HG03432 (cell line): ENCODE results near the gene HOXD3.

Source experiments
- ATAC-seq: cut with Tn5 transposase; IDR thresholded peaks from one replicate; pipeline ENCODE4 v1.9.1; 2021; ENCODE audit warnings: mild to moderate bottlenecking, moderate library complexity; ENCODE audit not compliant: unreplicated experiment

The HOXD3 gene

DNA sequence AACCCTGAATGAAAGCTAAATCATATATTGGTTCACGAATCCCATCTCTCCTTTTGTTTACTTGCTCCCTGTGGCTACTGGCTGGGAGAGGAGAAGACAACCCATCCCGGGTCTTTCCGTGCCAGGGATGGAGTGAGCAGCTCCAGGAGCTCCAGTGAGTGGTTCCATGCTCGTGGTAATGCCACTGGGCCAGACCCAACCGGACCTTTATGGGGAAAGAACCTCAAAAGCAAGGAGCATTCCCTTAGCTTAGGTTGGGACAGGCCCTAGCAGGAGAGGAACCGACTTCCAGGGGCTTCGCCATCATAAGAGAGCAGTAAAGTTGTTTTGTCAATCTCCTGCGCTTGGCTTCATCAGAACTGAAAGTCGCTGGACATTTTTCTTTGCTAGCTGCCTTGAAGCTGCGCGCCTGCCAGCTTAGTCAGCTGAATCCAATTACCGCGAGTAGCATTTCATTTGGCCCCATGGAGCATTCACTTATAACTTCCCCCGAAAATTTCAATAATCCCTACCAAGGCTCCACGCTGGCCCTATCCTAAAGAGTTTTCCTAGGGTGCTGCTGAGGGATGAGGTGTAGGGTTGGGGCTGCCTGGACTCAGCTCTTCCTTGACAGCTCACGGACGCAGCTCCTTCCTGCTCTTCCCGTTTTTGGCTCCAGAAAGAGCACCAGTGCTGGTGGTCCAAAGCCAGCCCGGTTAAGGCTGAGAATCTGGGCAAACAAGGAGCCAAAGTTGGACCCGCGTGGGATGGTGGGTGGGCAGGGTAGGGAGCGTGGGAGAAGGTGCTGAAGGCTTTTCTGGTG lies 4.9 kb downstream of the HOXD3 start:
- no peak for ATAC-seq

DNA sequence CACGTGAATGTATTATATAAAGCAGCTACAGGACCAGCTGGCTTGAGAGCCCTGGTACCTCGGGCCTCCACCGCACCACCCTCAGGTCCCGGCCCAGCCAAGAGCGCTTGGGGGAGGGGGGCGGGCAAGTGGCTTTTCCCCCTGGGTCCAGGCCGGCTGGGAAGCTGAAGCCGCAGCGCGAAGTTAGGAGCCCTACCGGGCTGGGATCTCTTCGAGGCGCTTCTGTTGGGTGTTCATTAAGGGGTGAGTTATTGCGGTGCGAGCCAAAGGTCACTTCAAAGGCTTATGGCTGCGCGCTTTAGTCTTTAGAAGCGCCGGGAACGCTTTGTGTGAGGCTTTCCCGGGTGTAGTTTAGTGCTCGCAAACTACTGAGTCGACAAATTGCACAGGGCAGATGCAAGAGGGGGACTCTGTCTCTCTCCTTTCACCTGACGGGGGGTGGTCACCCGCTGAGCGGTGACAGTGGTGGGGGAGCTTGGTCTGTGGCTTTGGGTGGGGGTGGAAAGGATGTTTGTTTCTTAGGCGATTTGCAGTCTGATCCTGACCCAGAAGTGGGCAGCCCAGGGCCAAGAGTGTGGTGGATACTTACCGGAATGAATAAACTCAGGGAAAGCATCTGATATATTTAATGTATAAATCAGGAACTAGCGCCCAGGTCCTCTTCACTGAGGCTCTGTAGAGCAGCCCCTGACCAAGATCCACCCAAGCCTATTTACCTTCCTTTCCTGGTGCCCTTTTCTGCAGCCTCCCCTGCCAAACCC lies 6.0 kb downstream of the HOXD3 start:
- no peak for ATAC-seq

DNA sequence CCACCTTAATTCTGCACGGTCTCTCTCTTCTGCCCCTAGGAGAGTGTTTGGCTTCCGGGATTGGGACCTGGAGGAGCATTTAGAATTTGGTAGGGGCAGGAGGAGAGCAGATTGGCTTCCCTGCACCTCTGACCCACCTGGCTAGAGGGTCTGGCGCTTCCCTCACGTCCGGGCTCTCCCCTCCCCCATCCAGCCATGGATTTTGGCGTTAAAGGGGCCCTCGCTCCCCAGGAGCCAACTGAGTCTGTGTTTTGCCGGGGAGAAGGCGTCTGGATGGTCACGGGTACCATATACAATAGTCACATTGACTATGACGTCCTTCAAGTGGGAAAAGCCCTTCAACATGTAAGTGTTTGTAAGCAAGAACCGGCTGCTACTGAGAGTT lies 6.6 kb downstream of the HOXD3 start:
- ATAC-seq: no peak

GRCh38 chr2:176164201-176164600 lies 7.1 kb downstream of the HOXD3 start:
- no peak for ATAC-seq

DNA sequence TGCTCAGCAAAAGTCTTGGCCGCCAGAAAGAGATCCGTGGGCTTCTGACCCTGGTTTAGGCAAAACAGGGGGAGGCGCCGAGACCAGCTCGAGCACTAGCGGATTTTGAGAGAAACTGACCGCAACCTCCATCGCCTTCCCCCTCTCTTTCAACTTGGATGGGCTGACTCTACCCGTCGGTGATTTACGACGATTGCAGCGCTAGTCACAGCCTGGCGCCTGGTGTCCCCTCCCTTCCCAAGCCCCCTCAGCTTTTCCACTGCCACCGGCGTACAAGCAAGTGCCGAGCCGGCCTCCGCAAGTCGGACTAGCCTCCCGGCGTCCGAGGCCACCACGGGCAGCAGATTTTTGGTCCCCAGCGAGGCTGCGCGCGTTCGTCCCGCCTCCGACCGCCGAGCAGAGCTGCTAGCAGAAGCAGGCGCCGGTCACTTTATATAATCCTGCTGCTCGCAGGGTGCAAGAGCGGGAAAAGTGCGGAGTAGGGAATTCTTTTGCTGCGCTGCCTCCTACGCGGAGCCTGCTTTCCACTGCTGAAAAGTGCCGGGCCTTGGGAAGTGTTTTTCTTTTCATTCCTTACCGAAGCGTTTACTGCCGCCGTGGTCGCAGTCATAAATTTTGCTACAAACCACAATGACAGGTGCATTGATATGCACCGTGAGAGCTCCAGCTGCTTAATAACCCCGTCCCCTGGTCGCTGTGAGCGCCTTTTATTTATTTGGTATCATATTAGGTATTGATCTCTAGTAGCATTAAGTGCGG lies 7.7 kb downstream of the HOXD3 start:
- ATAC-seq: no peak

DNA sequence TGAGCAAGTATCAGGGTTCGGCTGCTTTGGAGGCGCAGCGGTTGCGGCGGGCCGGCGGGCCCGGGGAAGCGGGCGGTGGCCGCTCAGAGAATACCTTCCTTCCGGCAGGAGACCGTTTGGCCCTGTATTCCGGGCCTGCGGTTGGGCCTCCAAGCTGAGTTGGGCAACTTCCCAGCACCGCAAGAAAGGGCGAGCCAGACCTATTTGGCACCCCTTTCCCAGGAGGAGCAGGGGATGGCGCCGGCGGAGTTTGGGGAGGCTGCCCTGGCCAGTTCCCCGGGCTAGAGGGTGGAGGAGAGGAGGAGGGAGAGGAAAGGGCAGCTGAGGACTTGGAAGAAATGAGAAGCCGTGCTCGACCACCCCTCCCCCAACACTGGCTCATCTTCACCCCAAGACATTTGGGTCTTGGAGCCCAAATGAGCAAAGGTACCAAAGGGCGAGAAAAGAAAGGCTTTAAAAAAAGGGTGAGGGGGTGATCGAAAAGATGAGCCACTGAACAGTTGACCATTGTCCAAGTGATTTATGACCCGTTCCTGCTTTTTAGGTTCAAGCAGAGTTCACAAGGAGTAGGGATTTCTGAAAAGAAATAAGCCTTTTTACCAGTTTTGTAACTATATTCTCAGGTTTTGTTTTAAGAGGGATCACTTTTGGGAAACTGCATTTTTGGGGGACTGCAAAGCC lies 8.4 kb downstream of the HOXD3 start:
- ATAC-seq: no peak

DNA sequence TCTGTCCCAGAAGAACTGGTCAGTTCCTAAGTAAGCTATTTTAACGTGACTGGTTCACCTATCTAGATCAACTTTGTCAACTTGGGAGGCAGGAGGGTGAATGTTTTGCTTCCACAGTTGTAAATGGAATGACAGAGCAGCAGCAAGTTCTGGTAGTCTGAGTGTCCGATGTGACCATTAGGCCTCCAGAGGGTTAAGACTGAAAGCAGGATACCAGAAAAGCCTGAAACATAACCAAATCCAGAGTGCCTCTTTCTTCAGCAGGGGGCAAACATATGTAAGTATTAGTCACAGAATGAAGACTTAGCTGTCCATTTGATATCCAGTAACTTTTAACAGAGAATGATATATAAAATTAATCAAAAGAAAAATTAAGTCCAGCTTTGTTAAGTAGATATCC lies 9.2 kb downstream of the HOXD3 start:
- no peak for ATAC-seq

DNA sequence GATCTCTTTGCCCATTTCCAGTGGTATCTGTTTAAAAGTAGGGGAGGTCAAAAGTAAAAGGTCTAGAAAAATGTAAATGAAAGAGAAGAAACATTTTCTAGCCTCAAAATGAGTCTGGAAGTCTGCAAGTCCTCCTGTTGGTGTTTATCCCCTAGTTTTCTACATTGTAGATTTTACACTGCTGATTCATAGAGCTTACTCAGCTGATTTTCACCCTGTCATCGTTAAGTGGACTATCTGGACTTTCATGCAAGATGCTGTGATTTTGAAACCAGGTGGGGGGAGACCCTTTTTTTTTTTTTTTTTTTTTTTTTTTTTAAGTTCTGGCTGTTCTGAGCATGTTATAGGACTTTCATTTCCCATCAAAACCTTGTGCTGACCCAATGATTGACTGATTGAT lies 10.3 kb downstream of the HOXD3 start:
- ATAC-seq: no peak

- no peak for ATAC-seq
Observed at GRCh38 chr2:176169181-176169580, 12.1 kb downstream of the HOXD3 start.

GRCh38 chr2:176169711-176170110 lies 12.6 kb downstream of the HOXD3 start:
- no peak for ATAC-seq

- no peak for ATAC-seq
Observed at GRCh38 chr2:176170602-176171305, 13.6 kb downstream of the HOXD3 start.

DNA sequence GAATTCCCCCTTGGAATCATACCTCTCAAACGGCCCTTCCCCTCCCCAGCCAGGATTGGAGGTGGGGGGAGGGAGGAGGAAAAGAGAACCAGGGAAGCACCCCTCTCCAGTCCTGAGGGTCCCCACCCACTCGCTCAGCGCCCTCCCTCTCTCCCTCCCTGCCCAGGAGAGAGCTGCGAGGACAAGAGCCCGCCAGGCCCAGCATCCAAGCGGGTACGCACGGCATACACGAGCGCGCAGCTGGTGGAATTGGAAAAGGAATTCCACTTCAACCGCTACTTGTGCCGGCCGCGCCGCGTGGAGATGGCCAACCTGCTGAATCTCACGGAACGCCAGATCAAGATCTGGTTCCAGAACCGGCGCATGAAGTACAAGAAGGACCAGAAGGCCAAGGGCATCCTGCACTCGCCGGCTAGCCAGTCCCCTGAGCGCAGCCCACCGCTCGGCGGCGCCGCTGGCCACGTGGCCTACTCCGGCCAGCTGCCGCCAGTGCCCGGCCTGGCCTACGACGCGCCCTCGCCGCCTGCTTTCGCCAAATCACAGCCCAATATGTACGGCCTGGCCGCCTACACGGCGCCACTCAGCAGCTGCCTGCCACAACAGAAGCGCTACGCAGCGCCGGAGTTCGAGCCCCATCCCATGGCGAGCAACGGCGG lies 14.4 kb downstream of the HOXD3 start:
- ATAC-seq: no peak

DNA sequence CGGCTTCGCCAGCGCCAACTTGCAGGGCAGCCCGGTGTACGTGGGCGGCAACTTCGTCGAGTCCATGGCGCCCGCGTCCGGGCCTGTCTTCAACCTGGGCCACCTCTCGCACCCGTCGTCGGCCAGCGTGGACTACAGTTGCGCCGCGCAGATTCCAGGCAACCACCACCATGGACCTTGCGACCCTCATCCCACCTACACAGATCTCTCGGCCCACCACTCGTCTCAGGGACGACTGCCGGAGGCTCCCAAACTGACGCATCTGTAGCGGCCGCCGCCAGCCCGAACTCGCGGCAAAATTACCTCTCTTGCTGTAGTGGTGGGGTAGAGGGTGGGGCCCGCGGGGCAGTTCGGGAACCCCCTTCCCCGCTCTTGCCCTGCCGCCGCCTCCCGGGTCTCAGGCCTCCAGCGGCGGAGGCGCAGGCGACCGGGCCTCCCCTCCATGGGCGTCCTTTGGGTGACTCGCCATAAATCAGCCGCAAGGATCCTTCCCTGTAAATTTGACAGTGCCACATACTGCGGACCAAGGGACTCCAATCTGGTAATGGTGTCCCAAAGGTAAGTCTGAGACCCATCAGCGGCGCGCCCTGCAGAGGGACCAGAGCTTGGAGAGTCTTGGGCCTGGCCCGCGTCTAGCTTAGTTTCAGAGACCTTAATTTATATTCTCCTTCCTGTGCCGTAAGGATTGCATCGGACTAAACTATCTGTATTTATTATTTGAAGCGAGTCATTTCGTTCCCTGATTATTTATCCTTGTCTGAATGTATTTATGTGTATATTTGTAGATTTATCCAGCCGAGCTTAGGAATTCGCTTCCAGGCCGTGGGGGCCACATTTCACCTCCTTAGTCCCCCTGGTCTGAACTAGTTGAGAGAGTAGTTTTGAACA lies 15.1 kb downstream of the HOXD3 start:
- ATAC-seq: no peak

GRCh38 chr2:176172895-176173566 lies 15.9 kb downstream of the HOXD3 start:
- no peak for ATAC-seq

DNA sequence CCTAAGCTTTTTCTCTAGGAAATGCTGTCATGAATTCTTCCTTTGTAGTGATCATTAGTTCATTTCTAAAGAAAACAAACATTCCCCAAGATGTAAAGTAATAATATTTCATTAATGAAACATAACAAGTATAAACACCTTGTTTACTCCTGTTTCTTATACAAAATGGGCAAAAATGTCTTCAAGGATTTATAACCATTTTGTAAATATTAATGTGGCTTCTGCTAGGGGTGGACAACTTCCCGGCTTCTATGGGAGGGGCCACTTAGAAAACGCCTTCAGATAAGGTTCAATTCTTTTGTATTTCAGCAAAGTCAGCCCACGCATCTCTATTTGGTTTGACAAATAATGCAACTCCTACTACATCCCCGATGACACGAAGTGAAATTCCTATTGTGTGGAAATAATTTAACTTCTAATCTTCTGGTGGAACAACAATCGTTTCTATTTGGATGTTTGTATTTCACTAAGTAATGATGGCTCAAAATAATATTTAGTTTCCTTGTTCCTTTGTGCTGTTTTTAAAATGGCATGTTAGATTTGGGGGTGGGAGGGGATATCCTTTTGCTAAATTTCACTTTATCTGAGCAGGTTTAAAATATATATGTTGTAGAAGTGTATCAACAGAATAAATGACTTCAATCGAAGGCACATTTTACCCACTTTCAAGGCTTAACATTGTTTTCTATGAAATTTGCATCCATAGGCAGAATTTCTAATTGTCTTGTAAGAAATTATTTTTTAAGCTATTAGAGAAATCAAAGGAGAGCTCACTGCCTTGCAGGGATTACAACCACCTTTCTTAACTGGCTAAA lies 16.7 kb downstream of the HOXD3 start:
- no peak for ATAC-seq

- no peak for ATAC-seq
Observed at GRCh38 chr2:176174382-176174823, 17.3 kb downstream of the HOXD3 start.
